GM19193 (cell line): ENCODE data around the gene SIM2.

Experiments
- POLR2A ChIP-seq: IDR thresholded peaks from 4 replicates; pipeline ENCODE4 v1.6.1; 2011; ENCODE audit not compliant: insufficient read depth, insufficient read length; ENCODE audit errors: extremely low read depth

Gene SIM2

DNA sequence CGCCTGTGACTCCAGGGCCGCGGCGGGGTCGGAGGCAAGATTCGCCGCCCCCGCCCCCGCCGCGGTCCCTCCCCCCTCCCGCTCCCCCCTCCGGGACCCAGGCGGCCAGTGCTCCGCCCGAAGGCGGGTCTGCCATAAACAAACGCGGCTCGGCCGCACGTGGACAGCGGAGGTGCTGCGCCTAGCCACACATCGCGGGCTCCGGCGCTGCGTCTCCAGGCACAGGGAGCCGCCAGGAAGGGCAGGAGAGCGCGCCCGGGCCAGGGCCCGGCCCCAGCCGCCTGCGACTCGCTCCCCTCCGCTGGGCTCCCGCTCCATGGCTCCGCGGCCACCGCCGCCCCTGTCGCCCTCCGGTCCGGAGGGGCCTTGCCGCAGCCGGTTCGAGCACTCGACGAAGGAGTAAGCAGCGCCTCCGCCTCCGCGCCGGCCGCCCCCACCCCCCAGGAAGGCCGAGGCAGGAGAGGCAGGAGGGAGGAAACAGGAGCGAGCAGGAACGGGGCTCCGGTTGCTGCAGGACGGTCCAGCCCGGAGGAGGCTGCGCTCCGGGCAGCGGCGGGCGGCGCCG is at the start of gene SIM2:
Gene SIM2, plus strand, starts transcription at position 135 of the 565 bp plus-strand sequence. CDS start 632 bp downstream, outside the sequence.
- no peak for TF ChIP-seq POLR2A

- TF ChIP-seq POLR2A, result no peak
These were observed 44.6 kb upstream of the SIM2 start for GRCh38 chr21:36654324-36654723.

- no peak for TF ChIP-seq POLR2A
These were observed 44.1 kb upstream of the SIM2 start for GRCh38 chr21:36654796-36655325.

DNA sequence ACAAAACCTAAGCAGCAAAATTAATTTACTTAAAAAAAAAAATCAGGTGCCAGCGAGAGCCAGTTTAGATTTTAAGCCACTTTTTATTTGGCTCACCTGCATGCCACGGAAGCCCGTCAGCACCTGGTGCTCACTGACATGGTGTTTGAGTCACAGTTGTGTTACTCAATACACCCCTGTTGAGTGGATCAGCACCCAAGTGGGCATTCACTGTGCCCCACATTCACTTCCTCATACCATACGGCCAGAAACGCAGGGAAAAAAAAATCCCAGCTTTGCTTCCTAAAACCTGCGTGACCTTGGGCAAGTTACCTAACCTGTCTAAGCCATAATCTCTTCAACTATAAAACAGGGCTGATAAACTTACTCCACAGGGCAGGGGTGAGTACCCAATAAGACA is 42.8 kb upstream of the SIM2 start:
- no peak for TF ChIP-seq POLR2A

GRCh38 chr21:36657999-36658398 is 40.9 kb upstream of the SIM2 start:
- TF ChIP-seq POLR2A, result no peak

- TF ChIP-seq POLR2A, result no peak
These were observed 40.0 kb upstream of the SIM2 start for GRCh38 chr21:36658926-36659325.

GRCh38 chr21:36661511-36662309 is 37.2 kb upstream of the SIM2 start:
- no peak for TF ChIP-seq POLR2A

DNA sequence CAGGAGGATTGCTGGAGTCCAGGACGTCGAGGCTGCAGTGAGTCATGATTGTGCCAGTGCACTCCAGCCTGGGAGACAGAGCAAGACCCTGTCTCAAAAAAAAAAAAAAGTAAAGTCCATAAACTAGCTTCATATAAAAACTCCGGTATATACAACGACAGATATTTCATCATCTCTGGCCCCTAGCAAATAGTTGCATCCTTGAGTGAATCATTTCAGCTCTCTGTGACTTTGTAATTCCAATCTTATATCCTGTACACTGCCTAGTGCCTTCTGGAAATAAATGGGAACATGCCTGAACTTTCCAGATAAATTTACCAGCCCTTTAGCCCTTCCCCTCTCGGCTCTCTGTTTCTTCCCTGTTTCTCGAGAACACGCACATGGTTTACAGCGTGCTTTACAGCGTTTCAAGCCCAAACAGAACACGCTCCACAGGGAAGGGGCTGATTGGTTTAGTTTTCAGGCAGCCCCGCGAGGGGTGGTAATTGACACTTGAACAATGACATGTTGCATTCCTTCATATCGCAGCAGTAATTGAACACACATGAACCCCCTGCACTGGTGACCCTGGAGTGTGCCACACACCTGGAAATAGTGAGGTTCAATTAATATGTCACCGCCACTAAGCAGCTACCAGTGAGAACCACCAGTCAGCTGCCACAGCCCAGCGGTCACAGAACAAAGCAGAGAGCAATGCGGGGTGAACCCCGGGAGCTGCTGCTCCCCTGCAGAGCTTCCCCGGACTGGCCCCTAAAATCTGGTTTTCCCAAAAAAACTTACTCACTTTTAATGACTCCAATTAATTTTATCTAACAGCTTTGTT is 35.7 kb upstream of the SIM2 start:
- TF ChIP-seq POLR2A, result no peak

DNA sequence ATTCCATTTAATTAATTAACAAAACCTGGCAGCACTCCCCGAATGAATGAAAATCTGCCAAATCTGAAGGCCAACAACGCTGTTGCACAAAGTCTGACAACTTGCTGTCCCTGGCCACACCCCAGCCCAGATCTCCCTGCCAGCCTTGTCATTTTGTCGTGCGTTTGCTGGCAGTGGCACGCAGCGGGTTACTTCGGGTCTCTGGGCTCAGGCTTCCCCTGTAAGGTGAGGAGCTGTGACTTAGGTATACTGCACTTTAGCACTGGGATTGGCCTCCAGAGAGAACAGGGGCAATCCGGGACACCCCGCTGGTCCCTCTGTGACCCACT is 34.3 kb upstream of the SIM2 start:
- TF ChIP-seq POLR2A, result no peak

- TF ChIP-seq POLR2A, result no peak
These were observed 33.1 kb upstream of the SIM2 start for GRCh38 chr21:36665806-36666205.

DNA sequence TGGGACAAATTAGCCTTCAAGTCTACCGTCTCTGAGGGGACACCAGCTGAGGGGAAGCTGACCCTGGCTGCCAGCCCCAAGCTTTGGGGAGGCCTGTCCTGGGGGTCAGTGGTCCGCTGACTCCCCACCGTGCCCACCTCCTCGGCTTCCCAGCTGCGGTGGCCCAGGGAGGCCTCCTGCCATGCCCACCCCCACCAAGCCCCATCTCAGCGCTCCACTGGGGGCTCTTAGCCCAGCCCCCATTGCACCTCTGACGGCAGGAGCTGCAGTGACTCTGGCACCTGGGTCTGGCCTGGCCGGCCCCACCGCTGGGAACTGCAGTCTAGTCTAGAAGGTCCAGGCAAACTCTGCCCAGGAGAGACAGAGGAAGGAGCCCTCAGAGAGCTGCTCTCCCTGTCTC is 30.2 kb upstream of the SIM2 start:
- TF ChIP-seq POLR2A, result no peak

GRCh38 chr21:36671836-36672235 is 27.1 kb upstream of the SIM2 start:
- no peak for TF ChIP-seq POLR2A

- no peak for TF ChIP-seq POLR2A
These were observed 26.2 kb upstream of the SIM2 start for GRCh38 chr21:36672737-36673136.

DNA sequence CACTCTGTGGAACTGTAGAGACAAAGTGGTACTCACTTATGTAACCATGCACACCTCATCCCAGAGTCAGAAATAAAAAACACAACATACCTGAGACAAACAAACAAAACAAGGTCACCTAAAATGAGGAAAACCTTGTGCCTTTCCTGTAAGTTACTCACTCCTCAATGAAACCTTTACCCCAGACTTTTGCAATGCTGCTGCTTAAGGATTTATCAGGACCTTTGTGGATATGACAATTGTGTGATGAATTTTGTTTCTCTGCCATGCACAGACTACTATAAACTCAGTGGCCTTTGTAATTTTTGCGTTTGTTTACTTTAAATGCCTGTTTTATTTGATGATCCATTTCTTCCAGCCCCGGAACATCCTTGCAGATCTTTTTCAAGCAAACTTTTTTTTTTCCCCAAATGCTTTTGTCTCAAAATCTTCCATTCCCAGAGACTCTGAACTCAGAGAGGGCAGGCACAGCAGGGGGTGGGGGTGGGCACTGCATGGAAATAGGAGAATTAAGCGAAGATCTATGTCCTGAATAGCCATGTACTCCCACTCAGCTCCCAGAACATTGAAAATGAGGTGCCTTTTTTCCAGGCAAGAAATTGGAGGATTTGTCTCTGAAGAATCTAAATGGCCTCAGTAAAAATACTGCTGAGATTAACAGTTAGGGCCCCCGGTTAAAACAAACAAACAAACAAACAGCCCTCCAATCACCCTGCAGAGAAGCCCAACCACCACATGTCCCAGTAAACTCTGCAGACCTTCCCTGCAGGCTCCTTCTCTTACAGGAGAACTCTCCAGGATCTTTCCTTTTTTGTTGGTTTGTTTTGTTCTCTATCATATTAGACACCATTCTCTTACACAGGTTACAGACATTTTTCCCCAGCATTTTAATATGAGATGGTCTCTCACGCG is 22.6 kb upstream of the SIM2 start:
- no peak for TF ChIP-seq POLR2A

DNA sequence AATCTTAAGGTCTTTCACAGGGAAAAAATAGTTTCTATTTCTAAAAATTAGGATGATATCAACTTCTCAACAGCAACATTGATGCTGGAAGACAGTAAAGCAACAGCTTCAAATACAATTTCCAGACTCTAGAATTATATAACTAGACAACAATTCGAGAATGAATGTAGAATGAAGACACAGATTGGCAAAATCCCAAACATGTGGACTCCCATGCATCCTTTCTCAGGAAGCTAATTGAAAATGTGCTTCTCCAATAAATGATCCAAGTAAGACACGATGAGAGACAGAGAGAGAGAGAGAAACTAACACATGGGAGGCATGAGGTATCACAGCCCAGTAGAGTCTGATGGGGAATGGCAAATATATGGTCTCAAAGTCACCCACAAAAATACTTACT is 21.5 kb upstream of the SIM2 start:
- no peak for TF ChIP-seq POLR2A

DNA sequence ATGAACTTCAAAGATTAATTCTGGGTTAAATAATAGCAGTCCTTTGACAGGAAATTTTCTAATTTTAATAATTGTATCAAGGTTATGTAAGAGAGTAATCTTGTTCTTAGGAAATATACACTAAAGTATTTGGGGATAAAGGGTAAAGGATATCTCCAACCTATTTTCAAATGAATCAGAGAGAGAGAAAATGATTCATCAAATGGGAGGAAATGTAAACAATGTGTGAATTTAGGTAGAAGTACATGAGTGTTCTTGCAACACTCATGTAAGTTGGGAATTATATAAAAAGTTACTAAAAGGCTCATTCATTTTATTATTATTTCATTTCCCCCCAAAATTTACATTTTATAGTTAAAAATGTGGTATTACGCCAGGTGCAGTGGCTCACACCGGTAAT is 20.4 kb upstream of the SIM2 start:
- TF ChIP-seq POLR2A, result no peak
